OCI-LY7 (cell line): Measurements from ENCODE around the gene SCN1B.

Experiments
- EZH2phosphoT487 ChIP-seq: fragments of 200-600 bp; sonication (generic); IDR thresholded peaks from 2 replicates; pipeline ENCODE4 v1.6.1; 2018; ENCODE audit warnings: low read depth, borderline replicate concordance, mild to moderate bottlenecking, mixed run types, antibody characterized with exemption, low read length, moderate library complexity, mixed read lengths
- TF ChIP-seq, protein P1 (sequence below): fragments of 200-600 bp; sonication (generic); conservative IDR thresholded peaks from 2 replicates; pipeline ENCODE4 v1.5.1; 2014; ENCODE audit warnings: mild to moderate bottlenecking, antibody characterized with exemption, low read length, moderate library complexity, mixed read lengths

DNA sequence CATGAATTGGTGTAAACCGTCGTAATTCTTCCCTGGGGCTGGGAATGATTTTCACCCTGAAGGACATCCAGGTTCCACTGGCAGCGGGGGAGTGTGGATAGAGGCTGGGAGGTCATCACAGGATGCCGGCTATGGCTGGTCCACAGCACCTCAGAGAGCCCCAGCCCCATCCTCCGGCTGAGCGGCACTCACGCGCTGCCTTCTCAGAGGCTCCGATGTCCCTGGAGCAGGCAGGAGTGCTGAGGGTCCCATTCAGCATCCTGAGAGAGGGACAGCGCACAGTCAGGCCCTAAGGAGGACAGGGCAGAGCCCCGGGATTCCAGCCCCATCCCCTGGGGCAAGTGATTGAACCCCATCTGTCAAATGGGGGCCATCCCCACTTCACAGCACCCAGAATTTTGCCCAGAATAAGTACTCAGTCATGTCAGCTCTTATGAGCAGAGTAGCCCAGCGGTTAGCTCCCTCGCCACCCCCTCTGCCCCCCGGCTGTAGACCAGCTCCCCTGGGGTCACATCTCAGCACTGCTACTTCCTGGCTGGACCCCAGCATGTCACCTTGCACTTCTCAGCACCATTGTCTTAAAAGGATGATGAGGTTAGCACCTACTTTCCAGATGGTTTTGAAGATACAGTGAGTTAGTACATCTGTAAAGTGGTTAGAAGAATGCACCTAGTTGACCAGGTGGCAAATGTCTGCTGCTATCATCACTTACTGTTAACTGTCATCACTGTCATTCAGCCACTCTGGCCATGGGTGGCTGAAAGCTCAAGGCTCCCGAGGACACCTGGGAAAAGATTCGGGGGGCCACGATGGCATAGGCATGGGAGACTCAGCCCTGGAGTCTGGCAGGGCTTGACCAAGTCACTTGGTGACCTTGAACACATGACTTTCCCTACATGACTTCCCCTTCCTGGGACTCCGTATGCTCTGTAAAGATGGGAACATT is 18.3 kb upstream of the SCN1B start:
- TF ChIP-seq, protein P1, sequence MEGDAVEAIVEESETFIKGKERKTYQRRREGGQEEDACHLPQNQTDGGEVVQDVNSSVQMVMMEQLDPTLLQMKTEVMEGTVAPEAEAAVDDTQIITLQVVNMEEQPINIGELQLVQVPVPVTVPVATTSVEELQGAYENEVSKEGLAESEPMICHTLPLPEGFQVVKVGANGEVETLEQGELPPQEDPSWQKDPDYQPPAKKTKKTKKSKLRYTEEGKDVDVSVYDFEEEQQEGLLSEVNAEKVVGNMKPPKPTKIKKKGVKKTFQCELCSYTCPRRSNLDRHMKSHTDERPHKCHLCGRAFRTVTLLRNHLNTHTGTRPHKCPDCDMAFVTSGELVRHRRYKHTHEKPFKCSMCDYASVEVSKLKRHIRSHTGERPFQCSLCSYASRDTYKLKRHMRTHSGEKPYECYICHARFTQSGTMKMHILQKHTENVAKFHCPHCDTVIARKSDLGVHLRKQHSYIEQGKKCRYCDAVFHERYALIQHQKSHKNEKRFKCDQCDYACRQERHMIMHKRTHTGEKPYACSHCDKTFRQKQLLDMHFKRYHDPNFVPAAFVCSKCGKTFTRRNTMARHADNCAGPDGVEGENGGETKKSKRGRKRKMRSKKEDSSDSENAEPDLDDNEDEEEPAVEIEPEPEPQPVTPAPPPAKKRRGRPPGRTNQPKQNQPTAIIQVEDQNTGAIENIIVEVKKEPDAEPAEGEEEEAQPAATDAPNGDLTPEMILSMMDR, result no peak
- TF ChIP-seq EZH2phosphoT487, result no peak
